ENCODE results near the gene ECI1.

ECI1 gene

GRCh38 chr16:2250652-2251295 lies 613 bp downstream of the ECI1 start:
- peak overlapping the region; percentile 65; the same call in 1 of the 2 replicates for H3K27ac ChIP-seq (ENCODE audit: low read length)
- H3K4me2 ChIP-seq (ENCODE audit: low read depth, low read length), result peak overlapping the region; percentile 95
- no peaks in the 10 kb centered on the region for H3K9me2 ChIP-seq (replicated peaks; ENCODE audit: insufficient read depth, low read length)
- peak; percentile 69 for DNase-seq
- TF ChIP-seq EZH2 (optimal IDR thresholded peaks at IDR 0.05; ENCODE audit: low read depth, low read length) (no peak), CTCF (IDR thresholded peaks at IDR 0.05; ENCODE audit: low read length) (no peak), EZH2phosphoT487 (IDR thresholded peaks at IDR 0.05; ENCODE audit: low read length) (no peak)
- H3K9me3 ChIP-seq (replicated peaks; ENCODE audit: insufficient read depth, low read length), result no peaks in the 10 kb centered on the region
- H3K36me3 ChIP-seq (replicated peaks; ENCODE audit: insufficient read depth, low read length), result peaks cover 8% of the 10 kb centered on the region
- H3K4me3 ChIP-seq (ENCODE audit: low read length), result peak overlapping the region; percentile 75
- H4K20me1 ChIP-seq (ENCODE audit: insufficient read depth, low read length), result no peaks in the 10 kb centered on the region
- peaks cover 7% of the 10 kb centered on the region for H3K4me1 ChIP-seq (ENCODE audit: low read length)
- peaks cover 56% of the 10 kb centered on the region for H3K79me2 ChIP-seq (ENCODE audit: low read length)
- H3K27me3 ChIP-seq (replicated peaks; ENCODE audit: insufficient read depth, low read length), result no peaks in the 10 kb centered on the region
- no peak overlapping the region for H2AFZ ChIP-seq (ENCODE audit: low read length)
- H3F3A ChIP-seq (ENCODE audit: insufficient read depth, low read length), result peaks cover 32% of the 10 kb centered on the region
- H3K9ac ChIP-seq (ENCODE audit: low read length), result peak overlapping the region; percentile 73

- peaks cover 58% of the 10 kb centered on the region for H3K79me2 ChIP-seq (ENCODE audit: low read length)
- no peak overlapping the region for H3K9ac ChIP-seq (ENCODE audit: low read length)
- no peaks in the 10 kb centered on the region for H4K20me1 ChIP-seq (ENCODE audit: insufficient read depth, low read length)
- peaks cover 12% of the 10 kb centered on the region for H3F3A ChIP-seq (ENCODE audit: insufficient read depth, low read length)
- no peaks in the 10 kb centered on the region for H3K27me3 ChIP-seq (replicated peaks; ENCODE audit: insufficient read depth, low read length)
- no peaks in the 10 kb centered on the region for H3K9me2 ChIP-seq (replicated peaks; ENCODE audit: insufficient read depth, low read length)
- no peak for TF ChIP-seq CTCF (IDR thresholded peaks at IDR 0.05; ENCODE audit: low read length)
- no peak for TF ChIP-seq EZH2 (optimal IDR thresholded peaks at IDR 0.05; ENCODE audit: low read depth, low read length)
- TF ChIP-seq EZH2phosphoT487 (IDR thresholded peaks at IDR 0.05; ENCODE audit: low read length), result no peak
- H3K36me3 ChIP-seq (replicated peaks; ENCODE audit: insufficient read depth, low read length), result peaks cover 5% of the 10 kb centered on the region; the same call in 1 of the 2 replicates
- H3K4me1 ChIP-seq (ENCODE audit: low read length), result no peaks in the 10 kb centered on the region
- no peak overlapping the region for H3K4me2 ChIP-seq (ENCODE audit: low read depth, low read length)
- H3K4me3 ChIP-seq (ENCODE audit: low read length), result no peak overlapping the region
- H2AFZ ChIP-seq (ENCODE audit: low read length), result no peak overlapping the region
- no peak for DNase-seq
- H3K27ac ChIP-seq (ENCODE audit: low read length), result no peak overlapping the region
- H3K9me3 ChIP-seq (replicated peaks; ENCODE audit: insufficient read depth, low read length), result no peaks in the 10 kb centered on the region
Observed at GRCh38 chr16:2246301-2246885, 5.0 kb downstream of the ECI1 start.

- Histone ChIP-seq H3K36me3 (replicated peaks; ENCODE audit: insufficient read depth, low read length) (peaks cover 5% of the 10 kb centered on the region; the same call in 1 of the 2 replicates), H3F3A (ENCODE audit: insufficient read depth, low read length) (peaks cover 4% of the 10 kb centered on the region), H4K20me1 (ENCODE audit: insufficient read depth, low read length) (no peaks in the 10 kb centered on the region), H3K9ac (ENCODE audit: low read length) (no peak overlapping the region), H3K4me2 (ENCODE audit: low read depth, low read length) (no peak overlapping the region), H3K79me2 (ENCODE audit: low read length) (peaks cover 50% of the 10 kb centered on the region), H3K4me1 (ENCODE audit: low read length) (no peaks in the 10 kb centered on the region), H3K9me2 (replicated peaks; ENCODE audit: insufficient read depth, low read length) (no peaks in the 10 kb centered on the region), H3K4me3 (ENCODE audit: low read length) (no peak overlapping the region), H3K27me3 (replicated peaks; ENCODE audit: insufficient read depth, low read length) (no peaks in the 10 kb centered on the region), H2AFZ (ENCODE audit: low read length) (no peak overlapping the region), H3K27ac (ENCODE audit: low read length) (no peak overlapping the region), H3K9me3 (replicated peaks; ENCODE audit: insufficient read depth, low read length) (no peaks in the 10 kb centered on the region)
- TF ChIP-seq EZH2 (optimal IDR thresholded peaks at IDR 0.05; ENCODE audit: low read depth, low read length), result no peak
- TF ChIP-seq EZH2phosphoT487 (IDR thresholded peaks at IDR 0.05; ENCODE audit: low read length), result no peak
- no peak for TF ChIP-seq CTCF (IDR thresholded peaks at IDR 0.05; ENCODE audit: low read length)
- DNase-seq, result no peak
Observed at GRCh38 chr16:2244926-2245795, 6.2 kb downstream of the ECI1 start.
